Measurements from ENCODE around the gene TIA1.

DNA sequence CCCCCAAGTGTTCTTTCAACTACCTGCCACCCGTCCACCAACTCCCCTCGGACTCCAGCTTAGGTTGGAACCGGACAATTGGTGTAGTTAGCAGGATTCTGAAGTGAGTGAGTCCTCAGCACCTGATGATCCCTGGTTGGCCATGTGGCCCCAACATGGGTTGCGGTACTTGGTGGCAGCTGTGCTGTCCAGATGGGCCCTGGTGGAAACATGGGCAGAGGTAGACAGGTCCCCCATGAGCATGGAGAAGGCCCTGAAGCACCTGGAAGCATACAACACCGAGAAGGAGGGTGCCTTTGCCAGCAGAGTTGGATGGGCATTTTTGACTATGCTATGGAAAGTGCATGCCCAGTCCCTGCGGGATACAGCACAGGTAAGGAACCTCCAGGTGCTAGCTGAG is 46.6 kb downstream of the TIA1 start:
- no peak for TF ChIP-seq POLR2AphosphoS5 (IDR thresholded peaks at IDR 0.05)
- no peak for TF ChIP-seq EP300 (IDR thresholded peaks at IDR 0.05)
- TF ChIP-seq POLR2A (IDR thresholded peaks at IDR 0.05), result no peak
